HL-60 (cell line): Measurements from ENCODE around the gene HINT2.

Source experiments
- GABPA ChIP-seq: IDR thresholded peaks from 2 replicates; pipeline ENCODE4 v1.6.1; 2012; ENCODE audit warnings: low read depth
- POLR2AphosphoS5 ChIP-seq: IDR thresholded peaks from 2 replicates; pipeline ENCODE4 v1.6.1; 2012; ENCODE audit warnings: low read depth
- REST ChIP-seq: IDR thresholded peaks from 2 replicates; pipeline ENCODE4 v1.6.1; 2012; ENCODE audit warnings: low read depth; ENCODE audit not compliant: insufficient replicate concordance
- SPI1 ChIP-seq: IDR thresholded peaks from 2 replicates; pipeline ENCODE4 v1.6.1; 2012; ENCODE audit warnings: low read depth, mild to moderate bottlenecking, borderline replicate concordance
- TF ChIP-seq, protein P1 (sequence below): IDR thresholded peaks from one replicate; pipeline ENCODE4 v1.5.1; 2011; ENCODE audit warnings: low read length, control low read depth, inconsistent platforms; ENCODE audit not compliant: insufficient read depth

- no peak for TF ChIP-seq GABPA
- no peak for TF ChIP-seq REST
- TF ChIP-seq POLR2AphosphoS5, result no peak
- TF ChIP-seq, protein P1, sequence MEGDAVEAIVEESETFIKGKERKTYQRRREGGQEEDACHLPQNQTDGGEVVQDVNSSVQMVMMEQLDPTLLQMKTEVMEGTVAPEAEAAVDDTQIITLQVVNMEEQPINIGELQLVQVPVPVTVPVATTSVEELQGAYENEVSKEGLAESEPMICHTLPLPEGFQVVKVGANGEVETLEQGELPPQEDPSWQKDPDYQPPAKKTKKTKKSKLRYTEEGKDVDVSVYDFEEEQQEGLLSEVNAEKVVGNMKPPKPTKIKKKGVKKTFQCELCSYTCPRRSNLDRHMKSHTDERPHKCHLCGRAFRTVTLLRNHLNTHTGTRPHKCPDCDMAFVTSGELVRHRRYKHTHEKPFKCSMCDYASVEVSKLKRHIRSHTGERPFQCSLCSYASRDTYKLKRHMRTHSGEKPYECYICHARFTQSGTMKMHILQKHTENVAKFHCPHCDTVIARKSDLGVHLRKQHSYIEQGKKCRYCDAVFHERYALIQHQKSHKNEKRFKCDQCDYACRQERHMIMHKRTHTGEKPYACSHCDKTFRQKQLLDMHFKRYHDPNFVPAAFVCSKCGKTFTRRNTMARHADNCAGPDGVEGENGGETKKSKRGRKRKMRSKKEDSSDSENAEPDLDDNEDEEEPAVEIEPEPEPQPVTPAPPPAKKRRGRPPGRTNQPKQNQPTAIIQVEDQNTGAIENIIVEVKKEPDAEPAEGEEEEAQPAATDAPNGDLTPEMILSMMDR, result no peak
- TF ChIP-seq SPI1, result no peak
These were observed 21.8 kb upstream of the HINT2 start for GRCh38 chr9:35836595-35836994.
